ENCODE results near the gene KIF6.
"Not testable (repeated sequence)": the region's sequence is repeated elsewhere in the genome, so short reads cannot be mapped to it uniquely, and the experiment has no call there.

The KIF6 gene

GRCh38 chr6:39546731-39547130 lies 178.5 kb downstream of the KIF6 start:
- DNase-seq, result no peak

GRCh38 chr6:39543950-39544349 lies 181.3 kb downstream of the KIF6 start:
- DNase-seq, result no peak

DNA sequence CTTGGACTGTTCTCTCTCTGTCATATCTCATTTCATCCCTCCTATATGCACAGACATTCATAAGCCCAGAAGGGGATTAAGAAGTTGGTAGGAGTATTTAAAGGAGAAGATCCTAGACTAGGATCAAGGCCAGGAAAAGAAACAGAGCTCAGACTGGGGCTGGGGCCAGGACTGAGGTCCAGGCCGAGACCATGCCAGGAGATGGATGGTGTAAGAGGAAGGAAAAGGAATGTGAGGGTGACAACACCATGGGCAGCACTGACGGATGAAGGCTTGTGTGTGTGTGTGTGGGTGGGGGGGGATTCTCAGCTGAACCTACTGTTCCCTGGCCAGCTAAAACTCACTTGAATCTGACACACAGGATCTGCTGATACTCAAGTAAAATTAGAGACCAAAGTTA lies 182.1 kb downstream of the KIF6 start:
- no peak for DNase-seq

DNA sequence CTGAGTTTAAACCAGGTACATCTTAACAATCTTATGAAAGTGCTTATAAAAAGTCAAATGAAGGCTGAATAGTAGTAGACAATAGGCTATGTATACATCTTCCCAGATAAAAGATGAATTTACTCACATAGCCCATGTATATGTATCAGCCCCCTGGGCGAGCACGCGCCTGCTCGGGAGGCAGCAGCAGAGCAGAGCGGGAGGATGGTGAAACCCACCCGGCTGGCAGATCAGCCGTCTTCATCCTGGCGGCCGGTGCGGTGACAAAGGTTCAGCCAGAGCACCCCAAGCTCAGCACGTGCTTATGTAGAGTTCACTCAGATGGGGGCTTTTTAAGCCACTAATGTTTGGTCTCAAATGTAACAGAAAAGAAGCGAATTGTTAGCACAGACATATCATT lies 184.8 kb downstream of the KIF6 start:
- DNase-seq, result no peak

GRCh38 chr6:39530201-39530759 lies 194.9 kb downstream of the KIF6 start:
- no peak for DNase-seq

- no peak for DNase-seq
Measured at GRCh38 chr6:39527792-39528564, 197.2 kb downstream of the KIF6 start.

- no peak for DNase-seq
Measured at GRCh38 chr6:39524007-39524406, 201.2 kb downstream of the KIF6 start.

GRCh38 chr6:39521958-39522357 lies 203.2 kb downstream of the KIF6 start:
- no peak for DNase-seq

GRCh38 chr6:39520916-39521315 lies 204.3 kb downstream of the KIF6 start:
- DNase-seq, result no peak

- DNase-seq, result no peak
Measured at GRCh38 chr6:39520411-39520810, 204.8 kb downstream of the KIF6 start.

DNA sequence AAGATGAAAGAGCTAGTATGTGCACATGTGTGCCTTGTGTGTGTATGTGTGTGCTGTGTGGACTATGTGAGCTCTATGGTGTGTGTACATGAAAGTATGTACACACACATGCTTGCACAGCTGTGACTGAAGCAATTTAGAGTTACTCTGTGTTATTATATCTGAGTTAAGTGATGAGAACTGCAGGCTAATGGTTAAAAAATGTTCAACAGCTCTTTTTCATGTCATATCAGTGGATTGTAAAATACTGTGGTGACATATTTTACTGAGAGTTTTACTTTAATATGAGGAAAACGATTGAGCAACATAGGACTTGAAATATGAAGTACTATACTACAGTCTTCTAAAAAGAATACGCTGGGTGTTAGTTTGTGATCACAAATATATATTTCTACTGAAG lies 207.0 kb downstream of the KIF6 start:
- no peak for DNase-seq

- DNase-seq, result no peak
Measured at GRCh38 chr6:39517756-39518155, 207.5 kb downstream of the KIF6 start.

DNA sequence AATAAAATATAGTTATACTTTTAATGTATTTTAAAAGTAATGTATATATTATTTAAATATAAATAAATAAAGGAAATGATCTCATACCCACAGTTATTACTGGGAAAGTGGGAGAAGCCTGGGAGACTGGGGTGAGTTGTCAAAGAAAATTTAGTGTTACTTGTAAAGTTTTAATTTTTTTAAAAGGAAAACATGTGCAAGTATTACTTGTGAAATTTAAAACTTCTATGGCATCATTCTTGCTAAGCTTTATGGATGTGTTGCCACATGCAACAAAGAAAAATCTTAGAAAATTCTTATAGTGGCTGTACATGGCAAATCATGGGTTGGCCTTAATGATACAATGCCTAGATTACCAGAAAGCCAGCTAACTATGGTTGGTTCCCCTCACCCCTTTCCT lies 208.7 kb downstream of the KIF6 start:
- no peak for DNase-seq

DNA sequence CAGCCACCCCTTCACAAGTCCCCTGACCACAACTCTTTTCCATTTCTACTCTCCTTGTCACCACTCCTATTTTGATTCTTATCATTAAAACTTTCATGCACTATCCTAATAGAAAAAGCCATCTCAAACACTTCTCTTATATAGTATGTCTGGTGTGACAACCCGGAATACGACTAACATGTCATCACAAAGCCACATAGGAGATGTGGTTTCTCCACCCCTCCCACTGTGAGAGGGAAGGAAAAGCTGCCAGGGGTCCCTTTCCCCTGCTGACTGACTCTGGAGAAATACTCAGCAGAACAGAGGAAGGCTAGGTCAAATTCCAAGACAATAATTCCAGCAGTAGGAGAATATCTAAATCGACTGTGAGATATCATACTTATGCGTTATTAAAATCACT lies 209.7 kb downstream of the KIF6 start:
- no peak for DNase-seq

DNA sequence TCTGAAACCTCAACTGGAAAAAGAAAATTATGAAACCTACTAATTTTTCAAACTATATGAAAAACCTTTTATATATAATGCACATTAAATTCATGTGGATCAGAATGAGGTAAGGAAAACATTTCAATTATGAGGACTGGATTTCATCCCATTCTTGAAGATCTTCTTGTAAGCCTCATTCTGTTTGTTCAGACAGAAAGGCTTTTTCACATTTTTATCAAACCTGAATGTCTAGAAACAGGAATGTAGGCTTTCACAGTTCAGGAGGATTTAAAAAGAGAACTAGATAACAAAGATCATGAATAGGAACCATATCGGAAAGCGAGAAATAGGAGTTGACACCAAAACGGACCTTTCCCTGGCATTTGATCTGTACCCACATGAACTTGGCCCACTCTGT lies 210.2 kb downstream of the KIF6 start:
- no peak for DNase-seq

DNA sequence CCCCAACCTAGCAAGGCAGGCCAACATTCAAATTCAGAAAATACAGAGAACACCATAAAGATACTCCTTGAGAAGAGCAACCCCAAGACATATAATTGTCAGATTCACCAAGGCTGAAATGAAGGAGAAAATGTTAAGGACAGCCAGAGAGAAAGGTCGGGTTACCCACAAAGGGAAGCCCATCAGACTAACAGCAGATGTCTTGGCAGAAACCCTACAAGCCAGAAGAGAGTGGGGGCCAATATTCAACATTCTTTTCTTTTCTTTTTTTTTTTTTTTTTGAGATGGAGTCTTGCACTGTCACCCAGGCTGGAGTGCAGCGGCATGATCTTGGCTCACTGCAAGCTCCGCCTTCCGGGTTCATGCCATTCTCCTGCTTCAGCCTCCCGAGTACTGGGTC lies 215.4 kb downstream of the KIF6 start:
- not testable (repeated sequence) for DNase-seq

DNA sequence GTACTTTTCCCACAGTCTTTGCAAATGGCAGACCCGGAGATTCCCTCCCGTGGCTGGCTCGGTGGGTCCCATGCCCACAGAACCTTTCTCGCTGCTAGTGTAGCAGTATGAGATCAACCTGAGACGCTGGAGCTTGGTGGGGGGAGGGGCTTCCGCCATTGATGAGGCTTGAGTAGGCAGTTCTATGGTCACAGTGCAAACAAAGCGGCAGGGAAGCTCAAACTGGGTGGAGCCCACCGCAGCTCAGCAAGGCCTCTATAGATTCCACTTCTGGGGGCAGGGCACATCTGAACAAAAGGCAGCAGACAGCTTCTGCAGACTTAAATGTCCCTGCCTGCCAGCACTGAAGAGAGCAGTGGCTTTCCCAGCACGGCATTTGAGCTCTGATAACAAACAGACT lies 216.7 kb downstream of the KIF6 start:
- DNase-seq, result no peak

GRCh38 chr6:39507331-39507998 lies 217.7 kb downstream of the KIF6 start:
- no peak for DNase-seq

DNA sequence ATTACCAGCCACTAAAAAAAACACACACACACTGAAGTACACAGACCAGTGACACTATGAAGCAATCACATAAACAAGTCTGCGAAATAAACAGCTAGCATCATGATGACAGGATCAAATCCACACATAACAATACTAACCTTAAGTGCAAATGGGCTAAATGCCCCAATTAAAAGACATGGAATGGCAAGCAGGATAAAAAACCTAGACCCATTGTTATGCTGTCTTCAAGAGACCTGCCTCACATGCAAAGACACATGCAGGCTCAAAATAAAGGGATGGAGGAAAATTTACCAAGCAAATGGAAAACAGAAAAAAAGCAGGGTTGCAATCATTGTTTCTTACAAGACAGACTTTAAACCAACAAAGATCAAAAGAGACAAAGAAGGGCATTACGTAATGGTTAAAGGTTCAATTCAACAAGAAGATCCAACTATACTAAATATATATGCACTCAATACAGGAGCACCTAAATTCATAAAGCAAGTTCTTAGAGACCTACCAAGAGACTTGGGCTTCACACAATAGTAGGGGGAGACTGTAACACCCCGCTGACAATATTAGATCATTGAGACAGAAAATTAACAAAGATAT lies 222.7 kb downstream of the KIF6 start:
- not testable (repeated sequence) for DNase-seq

DNA sequence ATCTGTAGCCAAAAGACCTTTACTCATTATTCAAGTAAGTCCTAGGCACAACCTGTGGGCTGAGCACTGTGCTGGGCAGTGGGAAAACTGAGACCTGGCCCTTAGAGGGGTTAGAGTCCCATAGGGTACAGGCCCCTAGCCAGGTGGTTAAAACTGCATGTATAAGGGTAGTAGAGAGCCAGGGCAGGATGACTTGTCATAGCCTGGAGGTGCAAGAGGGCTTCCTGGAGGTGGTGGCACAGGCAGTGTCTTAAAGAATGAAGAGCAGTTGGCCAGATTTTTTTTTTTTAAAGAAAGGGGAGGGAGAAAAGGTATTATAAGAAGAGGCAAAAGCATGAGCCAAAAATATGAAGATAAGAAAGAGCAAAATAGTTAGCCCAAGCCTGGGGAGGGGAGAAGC lies 226.2 kb downstream of the KIF6 start:
- no peak for DNase-seq

DNA sequence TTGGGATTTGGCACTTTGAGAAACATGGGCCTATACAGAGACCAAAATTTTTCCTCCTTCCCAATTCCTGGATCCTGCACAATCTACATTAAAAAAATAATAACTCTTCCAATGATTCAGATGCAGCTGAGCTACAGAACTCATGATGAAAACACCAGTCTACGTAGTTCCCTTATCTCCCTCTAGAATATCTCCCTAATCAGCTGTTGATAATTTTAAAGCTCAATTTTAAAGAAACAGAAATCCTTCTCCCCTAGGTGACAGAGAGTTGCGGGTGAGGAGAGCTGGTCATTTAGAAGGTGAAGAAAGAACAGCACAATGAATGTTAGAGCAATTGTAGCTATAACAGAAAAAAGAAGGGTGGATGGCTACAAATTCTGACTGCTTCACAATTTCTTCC lies 227.1 kb downstream of the KIF6 start:
- DNase-seq, result no peak

DNA sequence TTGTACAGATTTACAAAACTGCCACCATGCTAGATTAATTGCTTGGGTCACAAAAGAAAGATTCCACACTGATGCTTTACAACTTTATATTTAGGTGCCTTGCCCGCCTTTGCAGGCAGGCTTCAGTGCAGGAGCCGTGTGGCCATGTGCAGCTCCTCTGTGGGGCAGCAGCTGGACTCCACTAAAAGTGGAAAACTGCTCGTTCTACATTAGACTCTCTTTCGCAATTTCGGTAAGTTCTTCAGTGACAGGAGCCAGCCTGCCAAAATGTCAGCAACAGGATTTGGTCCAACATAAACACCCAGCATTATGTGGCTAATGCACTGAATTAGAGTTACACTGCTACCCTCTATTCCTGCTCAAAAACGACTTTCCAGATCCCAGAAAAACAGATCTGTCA lies 228.3 kb downstream of the KIF6 start:
- DNase-seq, result no peak

GRCh38 chr6:39496456-39496855 lies 228.8 kb downstream of the KIF6 start:
- no peak for DNase-seq

DNA sequence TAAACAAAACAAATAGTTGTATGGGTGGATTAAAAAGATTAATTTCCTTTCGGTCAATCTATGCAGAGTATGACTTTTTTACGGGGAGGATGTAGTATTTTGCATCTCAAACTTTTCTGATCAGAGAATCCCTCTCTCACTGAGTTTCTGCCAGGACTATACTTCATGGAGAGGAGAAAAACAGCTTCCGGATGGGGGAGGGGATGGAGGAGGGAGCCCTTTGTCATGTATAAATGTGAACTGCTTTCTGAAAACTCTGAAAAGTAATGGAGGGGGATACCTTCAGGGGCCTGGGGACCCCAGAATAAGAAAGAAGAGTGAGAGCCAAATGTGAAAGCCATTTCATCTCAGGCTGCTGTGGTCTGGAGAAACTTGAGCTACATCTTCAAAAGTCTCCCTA lies 229.6 kb downstream of the KIF6 start:
- no peak for DNase-seq

Data from activated CD8-positive, alpha-beta memory T cell treated with anti-CD3 and anti-CD28 coated beads, Interleukin-2, amount 50 U/mL, for 4 hours (primary cell).